HepG2 (cell line): Measurements from ENCODE around the gene DYNLL2. TPM values are rescaled to one million over a fixed set of nuclear protein-coding genes. Genes with fewer than 3 reads are reported as not detected.

Experiments used
- BRCA1 ChIP-seq: sonication (generic); formaldehyde crosslinking; IDR thresholded peaks from 2 replicates; pipeline ENCODE4 v1.4.0; 2020; ENCODE audit warnings: missing genetic modification reagents
- GATAD1 ChIP-seq: IDR thresholded peaks from 2 replicates; pipeline ENCODE4 v1.6.1; 2016; ENCODE audit warnings: missing genetic modification reagents, missing compliant biosample characterization
- ZNF136 ChIP-seq: sonication (generic); formaldehyde crosslinking; IDR thresholded peaks from 2 replicates; pipeline ENCODE4 v1.8.1; 2022; ENCODE audit warnings: low read depth, mild to moderate bottlenecking, moderate library complexity, missing genetic modification reagents
- ZSCAN25 ChIP-seq: sonication (generic); formaldehyde crosslinking; IDR thresholded peaks from 2 replicates; pipeline ENCODE4 v1.8.0; 2022; ENCODE audit warnings: mild to moderate bottlenecking, missing genetic modification reagents
- polyA plus RNA-seq, 8 experiments: library from polyadenylated mRNA; depleted of rRNA in 3 of 8; stranded (reverse) in 7 of 8; unstranded in 1 of 8; fragments of >200 nt; fragmentation: Illumina TruSeq in 4 of 8; extraction: Trizol in 4 of 8; gene quantifications; 2 replicates each; pipeline versions ENCODE4 v1.2.1 to v1.2.3, GENCODE V29; 2011 to 2016; ENCODE audit warnings: low read depth in 4 of 8, missing spikeins in 1 of 8, mixed read lengths in 1 of 8; ENCODE audit not compliant: insufficient read depth in 1 of 8
- total RNA-seq, 5 experiments: library from RNA; depleted of rRNA; stranded (reverse); fragments of >200 nt; fragmentation: Illumina TruSeq; extraction: Trizol; gene quantifications; 2 replicates each; pipeline ENCODE4 v1.2.3, GENCODE V29; 2016; ENCODE audit warnings: low read depth in 1 of 5
- TF ChIP-seq, protein P1 (sequence below): sonication (generic); formaldehyde crosslinking; IDR thresholded peaks from 2 replicates; pipeline ENCODE4 v1.4.0; 2020; ENCODE audit warnings: mild to moderate bottlenecking, missing genetic modification reagents
- TF ChIP-seq, protein P2 (sequence below): conservative IDR thresholded peaks from 2 replicates; pipeline ENCODE4 v1.6.1; 2018; ENCODE audit warnings: missing genetic modification reagents
- TF ChIP-seq, protein P3 (sequence below): sonication (generic); formaldehyde crosslinking; IDR thresholded peaks from 2 replicates; pipeline ENCODE4 v1.5.0; 2020; ENCODE audit warnings: mild to moderate bottlenecking, missing genetic modification reagents, borderline replicate concordance
- TF ChIP-seq, protein P4 (sequence below): sonication (generic); formaldehyde crosslinking; IDR thresholded peaks from 2 replicates; pipeline ENCODE4 v1.4.0; 2020; ENCODE audit warnings: missing genetic modification reagents, borderline replicate concordance

DYNLL2 gene
- total and polyA plus RNA-seq, 2 of the 13 experiments (the other 11 are each of a cell fraction or from before 2014, with no cell fraction given), result 9.5 to 29.0 TPM

DNA sequence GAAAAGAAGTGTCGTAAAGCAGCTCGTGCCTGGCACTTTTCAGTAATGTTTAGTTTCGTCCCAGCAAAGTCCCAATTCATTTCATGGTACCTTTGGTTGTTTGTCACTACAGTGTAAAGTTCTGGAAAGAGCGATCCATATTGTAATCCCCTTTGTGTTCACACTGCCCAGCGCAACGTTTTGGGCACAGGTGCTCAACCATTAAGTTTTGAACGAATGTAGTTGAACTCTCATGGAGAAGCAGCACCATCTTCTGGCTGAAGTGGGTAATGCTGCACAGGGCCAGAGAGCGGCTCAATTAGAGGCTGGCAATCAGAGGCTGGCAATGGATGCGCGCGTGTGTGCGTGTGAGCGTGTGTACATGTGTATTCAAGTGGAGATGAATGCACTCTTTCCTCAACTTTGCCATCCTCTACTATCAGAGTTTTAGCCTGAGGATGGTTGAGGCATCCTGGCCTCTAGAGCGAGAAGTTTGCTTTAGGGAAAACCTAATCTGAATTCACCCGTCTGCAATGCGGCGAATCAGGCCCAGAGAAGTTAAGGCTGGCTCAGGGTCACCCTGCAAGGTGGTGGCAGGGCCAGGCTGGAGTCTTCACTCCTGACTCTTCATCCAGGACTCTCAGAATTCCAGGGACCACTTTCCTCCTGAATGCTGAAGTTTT, 29.9 kb downstream of the DYNLL2 start (continued):
- TF ChIP-seq, protein P1, sequence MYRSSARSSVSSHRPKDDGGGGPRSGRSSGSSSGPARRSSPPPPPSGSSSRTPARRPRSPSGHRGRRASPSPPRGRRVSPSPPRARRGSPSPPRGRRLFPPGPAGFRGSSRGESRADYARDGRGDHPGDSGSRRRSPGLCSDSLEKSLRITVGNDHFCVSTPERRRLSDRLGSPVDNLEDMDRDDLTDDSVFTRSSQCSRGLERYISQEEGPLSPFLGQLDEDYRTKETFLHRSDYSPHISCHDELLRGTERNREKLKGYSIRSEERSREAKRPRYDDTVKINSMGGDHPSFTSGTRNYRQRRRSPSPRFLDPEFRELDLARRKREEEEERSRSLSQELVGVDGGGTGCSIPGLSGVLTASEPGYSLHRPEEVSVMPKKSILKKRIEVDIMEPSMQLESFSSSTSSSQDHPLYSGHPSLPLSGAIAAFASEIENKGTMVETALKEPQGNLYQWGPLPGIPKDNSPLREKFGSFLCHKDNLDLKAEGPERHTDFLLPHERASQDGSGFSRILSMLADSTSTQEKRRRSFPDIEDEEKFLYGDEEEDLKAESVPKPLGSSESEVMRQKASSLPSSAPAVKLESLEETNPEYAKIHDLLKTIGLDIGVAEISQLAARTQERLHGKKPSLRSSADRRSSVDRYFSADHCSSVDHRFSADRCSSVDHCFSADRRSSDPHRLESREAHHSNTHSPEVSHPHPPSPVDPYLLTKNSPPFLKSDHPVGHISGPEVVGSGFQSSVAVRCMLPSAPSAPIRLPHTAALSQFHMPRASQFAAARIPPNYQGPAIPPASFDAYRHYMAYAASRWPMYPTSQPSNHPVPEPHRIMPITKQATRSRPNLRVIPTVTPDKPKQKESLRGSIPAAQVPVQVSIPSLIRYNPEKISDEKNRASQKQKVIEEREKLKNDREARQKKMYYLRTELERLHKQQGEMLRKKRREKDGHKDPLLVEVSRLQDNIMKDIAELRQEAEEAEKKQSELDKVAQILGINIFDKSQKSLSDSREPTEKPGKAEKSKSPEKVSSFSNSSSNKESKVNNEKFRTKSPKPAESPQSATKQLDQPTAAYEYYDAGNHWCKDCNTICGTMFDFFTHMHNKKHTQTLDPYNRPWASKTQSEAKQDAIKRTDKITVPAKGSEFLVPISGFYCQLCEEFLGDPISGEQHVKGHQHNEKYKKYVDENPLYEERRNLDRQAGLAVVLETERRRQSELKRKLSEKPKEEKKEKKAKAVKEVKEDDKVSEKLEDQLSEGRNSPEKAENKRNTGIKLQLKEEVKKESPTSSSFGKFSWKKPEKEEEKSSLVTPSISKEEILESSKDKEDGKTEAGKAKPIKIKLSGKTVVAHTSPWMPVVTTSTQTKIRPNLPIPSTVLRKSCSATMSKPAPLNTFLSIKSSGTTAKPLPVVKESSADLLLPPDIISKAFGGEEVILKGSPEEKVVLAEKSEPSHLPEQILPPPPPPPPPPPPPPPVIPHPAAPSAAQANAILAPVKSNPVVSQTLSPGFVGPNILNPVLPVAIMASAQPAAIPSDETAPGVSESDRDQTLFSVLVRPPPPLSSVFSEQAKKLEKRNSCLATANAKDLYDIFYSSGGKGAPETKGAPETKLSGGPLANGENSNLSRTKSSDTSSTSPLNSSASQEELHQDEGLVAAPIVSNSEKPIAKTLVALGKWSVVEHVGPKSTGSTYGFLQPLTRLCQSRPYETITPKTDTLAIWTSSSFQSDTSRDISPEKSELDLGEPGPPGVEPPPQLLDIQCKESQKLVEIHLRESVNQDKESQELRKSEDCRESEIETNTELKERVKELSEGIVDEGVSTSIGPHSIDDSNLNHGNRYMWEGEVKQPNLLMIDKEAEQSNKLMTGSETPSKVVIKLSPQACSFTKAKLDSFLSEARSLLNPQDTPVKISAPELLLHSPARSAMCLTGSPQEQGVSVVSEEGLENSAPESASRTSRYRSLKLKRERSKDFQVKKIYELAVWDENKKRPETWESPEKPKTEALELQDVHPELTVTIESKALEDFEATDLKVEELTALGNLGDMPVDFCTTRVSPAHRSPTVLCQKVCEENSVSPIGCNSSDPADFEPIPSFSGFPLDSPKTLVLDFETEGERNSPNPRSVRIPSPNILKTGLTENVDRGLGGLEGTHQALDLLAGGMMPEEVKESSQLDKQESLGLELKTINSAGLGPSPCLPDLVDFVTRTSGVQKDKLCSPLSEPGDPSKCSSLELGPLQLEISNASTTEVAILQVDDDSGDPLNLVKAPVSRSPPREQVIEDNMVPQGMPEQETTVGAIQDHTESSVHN (CRISPR knock-in tag), result peak; percentile 72; the same call in 1 of the 2 replicates
- TF ChIP-seq ZSCAN25 (CRISPR knock-in tag) (0 out of 2 replicates have a peak, but pooled peaks have one; percentile 31), GATAD1 (CRISPR knock-in tag) (peak; percentile 45; the same call in 1 of the 2 replicates), BRCA1 (CRISPR knock-in tag) (no peak), ZNF136 (CRISPR knock-in tag) (no peak)
- TF ChIP-seq, protein P2, sequence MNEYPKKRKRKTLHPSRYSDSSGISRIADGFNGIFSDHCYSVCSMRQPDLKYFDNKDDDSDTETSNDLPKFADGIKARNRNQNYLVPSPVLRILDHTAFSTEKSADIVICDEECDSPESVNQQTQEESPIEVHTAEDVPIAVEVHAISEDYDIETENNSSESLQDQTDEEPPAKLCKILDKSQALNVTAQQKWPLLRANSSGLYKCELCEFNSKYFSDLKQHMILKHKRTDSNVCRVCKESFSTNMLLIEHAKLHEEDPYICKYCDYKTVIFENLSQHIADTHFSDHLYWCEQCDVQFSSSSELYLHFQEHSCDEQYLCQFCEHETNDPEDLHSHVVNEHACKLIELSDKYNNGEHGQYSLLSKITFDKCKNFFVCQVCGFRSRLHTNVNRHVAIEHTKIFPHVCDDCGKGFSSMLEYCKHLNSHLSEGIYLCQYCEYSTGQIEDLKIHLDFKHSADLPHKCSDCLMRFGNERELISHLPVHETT (CRISPR knock-in tag), result no peak
- TF ChIP-seq, protein P3, sequence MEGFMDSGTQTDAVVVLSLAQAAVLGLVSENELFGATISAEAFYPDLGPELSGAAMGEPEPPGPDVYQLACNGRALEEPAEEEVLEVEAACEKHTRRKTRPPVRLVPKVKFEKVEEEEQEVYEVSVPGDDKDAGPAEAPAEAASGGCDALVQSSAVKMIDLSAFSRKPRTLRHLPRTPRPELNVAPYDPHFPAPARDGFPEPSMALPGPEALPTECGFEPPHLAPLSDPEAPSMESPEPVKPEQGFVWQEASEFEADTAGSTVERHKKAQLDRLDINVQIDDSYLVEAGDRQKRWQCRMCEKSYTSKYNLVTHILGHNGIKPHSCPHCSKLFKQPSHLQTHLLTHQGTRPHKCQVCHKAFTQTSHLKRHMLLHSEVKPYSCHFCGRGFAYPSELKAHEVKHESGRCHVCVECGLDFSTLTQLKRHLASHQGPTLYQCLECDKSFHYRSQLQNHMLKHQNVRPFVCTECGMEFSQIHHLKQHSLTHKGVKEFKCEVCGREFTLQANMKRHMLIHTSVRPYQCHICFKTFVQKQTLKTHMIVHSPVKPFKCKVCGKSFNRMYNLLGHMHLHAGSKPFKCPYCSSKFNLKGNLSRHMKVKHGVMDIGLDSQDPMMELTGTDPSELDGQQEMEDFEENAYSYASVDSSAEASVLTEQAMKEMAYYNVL (CRISPR knock-in tag), result peak; percentile 38; the same call in 1 of the 2 replicates
- TF ChIP-seq, protein P4, sequence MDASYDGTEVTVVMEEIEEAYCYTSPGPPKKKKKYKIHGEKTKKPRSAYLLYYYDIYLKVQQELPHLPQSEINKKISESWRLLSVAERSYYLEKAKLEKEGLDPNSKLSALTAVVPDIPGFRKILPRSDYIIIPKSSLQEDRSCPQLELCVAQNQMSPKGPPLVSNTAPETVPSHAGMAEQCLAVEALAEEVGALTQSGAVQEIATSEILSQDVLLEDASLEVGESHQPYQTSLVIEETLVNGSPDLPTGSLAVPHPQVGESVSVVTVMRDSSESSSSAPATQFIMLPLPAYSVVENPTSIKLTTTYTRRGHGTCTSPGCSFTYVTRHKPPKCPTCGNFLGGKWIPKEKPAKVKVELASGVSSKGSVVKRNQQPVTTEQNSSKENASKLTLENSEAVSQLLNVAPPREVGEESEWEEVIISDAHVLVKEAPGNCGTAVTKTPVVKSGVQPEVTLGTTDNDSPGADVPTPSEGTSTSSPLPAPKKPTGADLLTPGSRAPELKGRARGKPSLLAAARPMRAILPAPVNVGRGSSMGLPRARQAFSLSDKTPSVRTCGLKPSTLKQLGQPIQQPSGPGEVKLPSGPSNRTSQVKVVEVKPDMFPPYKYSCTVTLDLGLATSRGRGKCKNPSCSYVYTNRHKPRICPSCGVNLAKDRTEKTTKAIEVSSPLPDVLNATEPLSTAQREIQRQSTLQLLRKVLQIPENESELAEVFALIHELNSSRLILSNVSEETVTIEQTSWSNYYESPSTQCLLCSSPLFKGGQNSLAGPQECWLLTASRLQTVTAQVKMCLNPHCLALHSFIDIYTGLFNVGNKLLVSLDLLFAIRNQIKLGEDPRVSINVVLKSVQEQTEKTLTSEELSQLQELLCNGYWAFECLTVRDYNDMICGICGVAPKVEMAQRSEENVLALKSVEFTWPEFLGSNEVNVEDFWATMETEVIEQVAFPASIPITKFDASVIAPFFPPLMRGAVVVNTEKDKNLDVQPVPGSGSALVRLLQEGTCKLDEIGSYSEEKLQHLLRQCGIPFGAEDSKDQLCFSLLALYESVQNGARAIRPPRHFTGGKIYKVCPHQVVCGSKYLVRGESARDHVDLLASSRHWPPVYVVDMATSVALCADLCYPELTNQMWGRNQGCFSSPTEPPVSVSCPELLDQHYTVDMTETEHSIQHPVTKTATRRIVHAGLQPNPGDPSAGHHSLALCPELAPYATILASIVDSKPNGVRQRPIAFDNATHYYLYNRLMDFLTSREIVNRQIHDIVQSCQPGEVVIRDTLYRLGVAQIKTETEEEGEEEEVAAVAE (CRISPR knock-in tag), result 0 out of 2 replicates have a peak, but pooled peaks have one; percentile 43
